Measurements from ENCODE around the gene ERO1B.
"Not testable (repeated sequence)": the region's sequence is repeated elsewhere in the genome, so short reads cannot be mapped to it uniquely, and the experiment has no call there.

Gene ERO1B

DNA sequence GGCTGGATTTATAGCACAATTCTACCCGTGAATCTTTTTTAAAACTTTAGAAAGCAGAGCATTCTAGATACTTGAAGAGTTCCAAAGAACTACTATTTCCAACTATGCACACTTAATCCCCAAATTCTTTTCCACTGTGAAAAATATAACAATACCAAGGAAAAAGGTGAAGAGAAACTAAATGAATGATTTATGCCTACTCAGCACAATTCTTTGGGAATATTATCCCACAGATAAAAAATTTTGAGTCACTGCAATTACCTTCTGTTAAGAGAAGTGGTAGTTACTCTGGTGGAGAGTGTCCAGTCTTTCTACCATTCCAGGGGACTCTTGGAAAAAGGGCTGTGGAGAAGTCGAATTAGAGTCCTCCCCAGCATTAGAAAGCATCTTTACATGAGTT is 39.2 kb downstream of the ERO1B start:
- no peak for DNase-seq

DNA sequence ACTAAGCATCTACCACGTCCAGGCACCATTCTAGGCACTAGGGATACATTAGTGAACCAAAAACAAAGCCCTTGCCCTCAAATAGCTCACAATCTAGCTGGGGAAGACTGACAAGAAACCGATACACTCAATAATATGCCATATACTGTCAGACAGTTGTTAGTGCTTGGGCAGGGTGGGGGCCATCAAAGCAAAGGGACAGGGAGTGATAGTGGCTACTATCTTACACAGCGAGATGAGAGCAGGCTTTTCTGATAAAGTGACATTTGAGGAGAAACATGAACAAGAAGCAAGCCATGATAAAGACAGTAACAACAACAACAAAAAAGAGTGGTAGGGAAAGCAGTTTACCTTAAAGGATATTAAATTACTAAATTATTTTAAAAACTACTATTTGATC is 41.1 kb downstream of the ERO1B start:
- DNase-seq, result no peak

DNA sequence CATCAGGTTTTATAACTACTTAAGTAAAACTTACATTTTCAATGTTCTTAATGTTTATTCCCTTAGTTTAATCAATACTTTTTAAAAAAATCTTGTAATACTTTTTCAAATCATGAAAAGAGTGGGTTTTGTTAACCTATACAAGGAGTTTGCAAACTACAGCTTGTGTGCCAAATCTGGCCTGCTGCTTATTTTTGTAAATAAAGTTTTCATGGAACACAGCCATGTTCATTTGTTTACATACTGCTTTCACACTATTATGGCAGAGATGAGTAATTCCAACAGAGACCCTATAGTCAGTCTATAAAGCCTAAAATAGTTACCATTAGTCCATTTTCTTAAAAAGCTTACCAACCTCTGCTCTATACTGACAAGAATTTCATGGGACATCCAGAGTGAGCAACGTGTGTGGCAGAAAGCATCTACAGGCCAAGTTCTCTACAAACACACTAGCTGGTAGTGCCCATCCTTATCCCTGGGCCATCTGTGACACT is 42.6 kb downstream of the ERO1B start:
- DNase-seq, result no peak

DNA sequence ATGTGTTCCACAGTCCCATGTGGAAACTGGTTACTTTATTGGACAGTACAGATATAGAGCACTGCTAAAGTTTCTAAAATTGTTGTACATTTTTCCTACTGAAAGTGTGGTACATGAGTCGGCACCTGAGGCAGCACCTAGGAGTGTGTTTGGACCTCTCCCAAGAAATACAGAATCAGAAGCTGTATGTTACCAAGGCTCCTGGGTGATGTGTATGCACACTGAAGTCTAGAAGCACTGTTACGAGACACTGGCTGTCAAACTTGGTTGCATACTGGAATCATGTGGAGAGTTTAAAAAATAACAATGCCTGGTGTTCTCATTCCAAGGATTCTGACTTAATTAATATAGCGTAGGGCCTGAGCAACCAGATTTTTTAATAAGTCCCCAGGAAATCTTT is 46.6 kb downstream of the ERO1B start:
- no peak for DNase-seq

DNA sequence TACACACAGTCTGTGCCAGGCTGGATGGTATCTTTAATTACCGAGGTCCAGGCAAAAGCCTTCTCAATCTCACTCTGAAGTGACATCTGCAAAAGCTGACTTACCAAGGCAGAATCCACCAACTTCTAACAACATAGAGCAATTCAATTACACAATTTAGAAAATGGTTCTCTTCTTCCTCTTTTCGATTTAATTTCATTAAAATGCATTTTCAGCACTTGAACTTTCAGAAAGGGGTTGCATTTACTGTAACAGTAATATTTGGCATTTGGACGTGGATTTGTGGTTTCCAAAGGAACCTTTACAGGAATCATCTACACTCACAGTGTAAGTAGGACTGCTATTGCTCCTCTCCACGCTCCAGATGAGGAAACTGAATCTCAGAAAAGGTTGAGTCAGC is 53.3 kb downstream of the ERO1B start:
- DNase-seq, result no peak

DNA sequence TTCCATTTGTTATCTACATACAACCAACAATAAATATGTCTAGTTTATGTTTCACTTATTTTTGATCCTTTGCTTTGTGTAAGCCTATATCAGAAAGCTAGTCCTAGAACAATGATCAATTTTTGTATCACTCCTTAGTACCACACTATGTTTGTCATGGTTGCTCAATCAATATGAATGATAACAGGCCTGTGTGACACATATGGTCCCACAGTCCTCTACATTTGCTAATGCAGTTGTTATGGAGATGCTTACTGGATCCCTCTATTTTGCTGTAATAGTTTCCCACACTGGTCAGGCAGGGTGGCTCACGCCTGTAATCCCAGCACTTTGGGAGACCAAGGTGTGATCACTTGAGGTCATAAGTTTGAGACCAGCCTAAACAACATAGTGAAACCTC is 59.1 kb downstream of the ERO1B start:
- DNase-seq, result no peak

DNA sequence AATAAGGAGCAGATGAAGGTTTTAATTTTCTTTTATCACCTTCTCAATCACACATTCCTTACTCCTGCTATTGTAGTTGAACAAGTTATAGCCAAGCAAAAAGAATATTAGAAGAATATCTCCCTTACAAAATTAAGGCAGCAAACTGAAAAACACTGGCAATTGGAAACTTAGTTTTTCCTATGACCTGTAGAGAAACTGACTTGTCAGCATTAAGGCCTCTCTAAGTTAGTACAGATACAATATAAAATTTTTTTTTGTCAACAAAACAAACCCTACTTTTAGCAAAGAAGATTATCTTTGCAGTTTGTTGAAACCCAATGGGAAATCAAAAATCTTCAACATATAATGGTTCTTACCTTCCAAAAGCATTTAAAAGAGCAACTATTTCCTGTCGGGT is 61.3 kb downstream of the ERO1B start:
- no peak for DNase-seq

DNA sequence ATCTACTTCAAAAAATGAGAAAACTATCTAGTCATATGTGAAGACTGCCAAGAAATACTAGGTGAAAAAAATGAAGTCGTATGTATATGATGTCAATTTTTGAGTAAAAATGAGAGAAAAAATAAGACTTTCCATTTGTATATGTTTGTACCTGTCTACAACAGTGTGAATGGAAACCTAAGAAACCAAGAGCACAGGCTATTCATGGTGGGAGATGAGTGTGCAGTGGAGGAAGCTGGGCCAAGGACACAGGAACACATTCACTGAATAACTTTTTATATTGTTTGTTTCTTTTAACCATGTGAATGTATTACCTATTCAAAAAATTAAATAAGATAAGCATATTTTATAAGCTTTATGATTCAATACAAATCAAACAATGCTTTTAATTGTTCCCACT is 67.0 kb downstream of the ERO1B start:
- DNase-seq, result no peak

DNA sequence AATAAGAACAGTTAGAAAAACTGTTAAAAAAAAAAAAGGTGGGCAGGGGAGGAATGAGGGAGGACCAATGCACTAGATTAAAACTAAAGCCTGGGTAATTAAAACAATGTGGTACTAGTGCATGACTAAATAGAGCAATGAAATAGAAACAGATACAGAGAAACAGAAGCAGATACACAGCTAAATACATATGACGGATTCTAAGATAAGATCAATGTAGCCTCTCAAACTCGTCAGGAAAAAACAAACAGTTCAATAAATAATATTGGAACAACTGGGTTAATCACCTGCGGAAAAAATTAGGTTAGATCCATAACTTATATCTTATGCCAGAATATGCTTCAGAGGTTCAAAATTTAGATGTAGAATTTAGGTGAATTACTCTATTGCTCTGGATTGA is 68.2 kb downstream of the ERO1B start:
- DNase-seq, result no peak

DNA sequence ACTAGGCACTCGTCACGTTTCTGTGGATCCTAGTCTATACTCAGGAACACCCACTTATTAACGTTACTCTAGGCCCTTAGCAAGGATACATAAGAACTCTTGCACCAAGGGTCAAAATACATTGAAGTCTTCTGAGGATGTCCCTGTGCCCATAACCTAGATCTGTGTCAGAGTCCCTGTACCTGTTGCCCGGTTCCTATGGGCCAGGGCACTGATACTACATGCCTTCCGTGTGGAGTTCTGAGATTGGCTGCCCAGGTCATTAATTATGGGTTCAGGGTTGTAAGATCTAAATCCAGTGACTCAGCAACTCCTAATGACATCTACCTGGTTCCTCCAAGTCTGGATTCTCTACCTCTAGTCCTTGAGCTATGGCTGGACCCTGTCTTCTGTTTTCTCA is 69.9 kb downstream of the ERO1B start:
- no peak for DNase-seq

DNA sequence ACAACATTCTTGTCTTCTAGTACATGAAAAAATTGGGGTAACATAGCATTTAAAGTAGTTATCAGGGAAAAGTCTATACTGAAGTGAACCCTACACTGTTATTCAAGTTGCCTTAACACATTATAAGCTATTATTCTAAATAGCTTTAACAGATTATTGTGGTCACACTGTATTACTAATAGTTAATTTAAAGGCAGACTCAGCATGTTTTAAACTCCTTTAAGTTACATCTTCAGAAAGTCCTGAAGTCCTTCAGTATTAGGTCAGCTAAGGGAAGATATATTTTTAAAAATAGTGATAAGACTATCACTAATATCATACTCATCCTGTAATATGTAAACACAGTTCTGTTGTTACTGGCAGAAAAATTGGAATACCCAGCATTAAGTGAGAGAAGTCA is 72.0 kb downstream of the ERO1B start:
- DNase-seq, result no peak

DNA sequence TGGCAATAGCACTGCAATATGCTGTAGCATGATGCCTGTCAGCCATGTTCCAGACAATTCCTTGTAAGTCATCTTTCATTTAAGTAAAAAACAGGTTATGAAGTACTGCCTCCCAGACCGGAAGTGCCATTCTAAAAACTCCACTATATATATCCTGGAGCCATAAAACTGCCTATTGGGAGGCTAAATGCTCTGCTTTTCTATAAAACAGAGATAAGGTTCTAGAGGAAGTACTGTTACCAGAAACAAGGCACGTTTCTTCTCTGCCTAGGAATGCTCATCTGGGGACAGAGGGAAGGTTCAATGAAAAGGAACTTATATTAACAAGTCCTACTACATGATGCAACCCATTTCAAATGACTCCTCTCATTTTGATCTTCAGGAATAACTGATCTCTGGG is 72.6 kb downstream of the ERO1B start:
- DNase-seq, result peak; percentile 43

DNA sequence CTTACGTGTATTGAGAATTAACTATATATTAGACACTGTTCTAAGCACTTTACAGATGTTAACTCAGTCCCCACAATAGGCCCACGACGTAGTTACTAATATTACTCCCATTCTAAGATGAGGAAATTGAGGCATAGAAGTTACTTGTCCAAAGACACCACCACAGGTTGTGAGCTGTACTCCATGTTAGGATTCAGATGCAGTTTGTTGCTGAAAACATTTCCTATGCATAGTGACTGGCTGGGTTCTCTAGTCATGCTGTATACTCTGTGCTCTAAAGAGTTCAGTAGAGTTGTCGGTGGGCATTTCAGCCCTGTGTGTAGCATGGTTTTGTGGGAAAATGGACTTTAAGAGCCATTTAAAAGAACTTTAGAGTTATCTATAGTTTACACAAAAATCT is 74.2 kb downstream of the ERO1B start:
- DNase-seq, result no peak

DNA sequence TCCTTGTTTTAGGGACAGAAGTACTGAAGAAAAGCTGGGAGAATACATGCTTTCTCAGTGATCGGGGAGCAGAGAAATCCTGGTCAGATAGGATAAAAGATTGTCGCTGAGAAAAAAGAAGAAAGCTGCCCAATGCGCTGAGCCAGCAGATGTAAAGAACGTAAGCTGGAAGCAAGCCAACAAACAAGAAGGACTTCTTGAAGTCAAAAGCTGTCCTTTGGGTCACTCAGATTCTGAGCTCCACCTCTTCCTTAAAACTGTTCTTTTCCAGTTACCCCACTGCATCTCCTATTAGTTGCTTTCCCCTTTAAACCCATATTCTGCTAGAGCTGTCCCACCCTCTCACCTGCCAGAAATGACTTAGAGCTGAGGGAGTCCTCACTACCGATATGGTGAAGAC is 74.6 kb downstream of the ERO1B start:
- no peak for DNase-seq

DNA sequence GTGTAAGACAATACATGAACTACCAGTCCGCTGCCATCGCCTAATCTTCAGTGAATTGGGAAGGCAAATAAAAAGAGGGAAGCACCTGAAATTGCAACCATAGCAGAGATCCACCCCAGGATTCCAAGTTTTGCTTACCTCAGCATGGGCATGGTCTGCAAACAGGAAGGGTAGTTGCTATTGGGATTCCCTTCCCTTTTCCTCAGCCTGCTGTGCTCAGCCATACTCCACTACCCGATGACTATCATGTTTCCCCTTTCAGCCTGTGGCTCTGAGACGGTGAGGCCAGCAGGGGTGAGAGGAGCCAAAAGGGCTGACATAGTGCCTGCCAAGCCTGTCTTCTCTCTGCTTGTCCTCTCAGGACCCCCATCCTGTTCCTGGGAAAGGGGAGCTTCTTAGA is 75.2 kb downstream of the ERO1B start:
- peak; percentile 60 for DNase-seq

DNA sequence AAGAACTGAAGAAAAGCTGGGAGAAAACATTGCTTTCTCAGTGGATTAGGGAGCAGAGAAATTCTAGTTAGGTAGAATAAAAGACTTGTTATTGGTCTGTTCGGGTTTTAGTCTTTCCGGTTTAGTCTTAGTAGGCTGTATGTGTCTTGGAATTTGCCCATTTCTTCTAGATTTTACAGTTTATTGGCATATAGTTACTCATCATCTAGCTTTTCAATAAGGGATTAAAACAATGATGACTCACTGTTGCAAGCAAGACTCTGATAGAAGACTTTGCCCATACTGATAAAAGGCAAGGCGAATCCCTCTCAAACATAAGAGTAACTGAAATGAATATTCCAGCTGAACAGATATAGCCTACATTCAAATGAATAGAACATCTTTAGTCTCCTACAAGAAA is 77.1 kb downstream of the ERO1B start:
- DNase-seq, result no peak

DNA sequence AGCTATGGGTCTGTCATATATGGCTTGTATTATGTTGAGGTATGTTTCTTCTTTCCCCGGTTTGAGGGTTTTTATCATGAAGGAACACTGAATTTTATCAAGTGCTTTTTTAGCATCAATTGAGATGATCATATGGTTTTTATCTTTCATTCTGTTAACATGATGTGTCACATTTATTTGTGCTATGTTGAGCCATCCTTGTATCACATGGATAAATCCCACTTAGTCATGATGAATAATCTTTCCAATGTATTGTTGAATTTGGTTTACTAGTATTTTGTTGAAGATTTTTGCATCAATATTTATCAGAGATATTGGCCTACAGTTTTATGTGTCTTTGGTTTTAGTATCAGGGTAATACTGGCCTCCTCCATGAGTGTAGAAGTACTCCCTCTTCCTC is 77.7 kb downstream of the ERO1B start:
- DNase-seq, result no peak

DNA sequence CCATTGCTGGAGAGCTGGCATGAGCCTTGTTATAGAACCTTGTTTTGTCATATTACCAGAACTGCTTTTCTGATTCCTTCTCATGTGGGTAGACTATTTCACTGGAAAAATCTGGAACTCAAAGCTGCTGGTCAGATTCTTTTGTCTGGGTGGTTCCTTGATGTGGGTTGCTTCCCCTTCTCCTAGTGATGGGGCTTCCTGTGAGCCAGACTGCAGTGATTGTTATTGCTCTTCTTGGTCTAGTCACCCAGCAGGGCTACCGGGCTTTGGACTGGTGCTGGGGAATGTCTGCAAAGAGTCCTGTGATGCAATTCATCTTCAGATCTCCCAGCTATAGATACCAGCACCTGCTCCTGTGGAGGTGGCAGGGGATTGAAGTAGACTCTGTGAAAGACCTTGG is 80.0 kb downstream of the ERO1B start:
- DNase-seq, result no peak

DNA sequence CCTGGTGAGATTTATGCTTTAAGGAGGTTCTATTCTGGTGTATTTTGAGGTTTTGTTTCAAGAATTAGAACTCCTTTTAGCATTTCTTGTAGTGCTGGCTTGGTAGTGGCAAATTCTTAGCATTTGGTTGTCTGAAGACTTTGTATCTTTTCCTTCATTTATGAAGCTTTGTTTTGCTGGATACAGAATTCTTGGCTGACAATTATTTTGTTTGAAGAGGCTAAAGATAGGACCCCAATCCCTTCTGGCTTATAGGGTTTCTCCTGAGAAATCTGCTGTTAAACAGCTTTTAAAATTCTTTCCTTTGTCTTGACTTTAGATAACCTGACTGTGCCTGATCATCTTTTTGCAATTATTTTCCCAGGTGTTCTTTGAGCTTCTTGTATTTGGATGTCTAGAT is 80.8 kb downstream of the ERO1B start:
- DNase-seq, result no peak

DNA sequence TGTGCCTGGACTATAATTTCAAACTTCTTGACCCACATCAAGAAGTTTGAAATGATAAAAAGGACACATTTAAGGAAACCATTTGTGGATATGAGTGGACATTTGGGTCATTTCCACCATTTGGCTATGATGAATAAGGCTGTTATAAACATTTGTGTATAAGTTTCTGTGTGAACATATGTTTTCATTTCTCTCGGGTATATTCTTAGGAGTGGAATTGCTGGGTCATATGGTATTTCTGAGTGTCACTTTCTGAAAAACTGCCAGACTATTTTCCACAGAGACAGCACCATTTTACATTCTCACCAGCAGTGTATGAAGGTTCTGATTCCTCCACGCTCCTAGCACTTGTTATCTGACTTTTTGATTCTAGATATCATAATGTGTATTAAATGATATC is 88.6 kb downstream of the ERO1B start:
- DNase-seq, result no peak

DNA sequence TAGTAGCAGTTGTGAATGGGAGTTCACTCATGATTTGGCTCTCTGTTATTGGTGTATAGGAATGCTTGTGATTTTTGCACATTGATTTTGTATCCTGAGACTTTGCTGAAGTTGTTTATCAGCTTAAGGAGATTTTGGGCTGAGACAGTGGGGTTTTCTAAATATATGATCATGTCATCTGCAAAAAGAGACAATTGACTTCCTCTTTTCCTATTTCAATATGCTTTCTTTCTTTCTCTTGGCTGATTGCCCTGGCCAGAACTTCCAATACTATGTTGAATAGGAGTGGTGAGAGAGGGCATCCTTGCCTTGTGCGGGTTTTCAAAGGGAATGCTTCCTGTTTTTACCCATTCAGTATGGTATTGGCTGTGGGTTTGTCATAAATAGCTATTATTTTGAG is 93.7 kb downstream of the ERO1B start:
- peak; percentile 30 for DNase-seq

DNA sequence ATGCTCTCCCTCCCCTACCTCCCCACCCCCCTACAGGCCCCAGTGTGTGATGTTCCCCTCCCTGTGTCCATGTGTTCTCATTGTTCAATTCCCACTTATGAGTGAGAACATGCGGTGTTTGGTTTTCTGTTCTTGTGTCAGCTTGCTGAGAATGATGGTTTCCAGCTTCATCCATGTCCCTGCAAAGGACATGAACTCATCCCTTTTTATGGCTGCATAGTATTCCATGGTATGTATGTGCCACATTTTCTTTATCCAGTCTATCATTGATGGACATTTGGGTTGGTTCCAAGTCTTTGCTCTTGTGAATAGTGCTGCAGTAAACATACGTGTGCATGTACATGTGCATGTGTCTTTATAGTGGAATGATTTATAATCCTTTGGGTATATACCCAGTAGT is 95.3 kb downstream of the ERO1B start:
- DNase-seq, result not testable (repeated sequence)

DNA sequence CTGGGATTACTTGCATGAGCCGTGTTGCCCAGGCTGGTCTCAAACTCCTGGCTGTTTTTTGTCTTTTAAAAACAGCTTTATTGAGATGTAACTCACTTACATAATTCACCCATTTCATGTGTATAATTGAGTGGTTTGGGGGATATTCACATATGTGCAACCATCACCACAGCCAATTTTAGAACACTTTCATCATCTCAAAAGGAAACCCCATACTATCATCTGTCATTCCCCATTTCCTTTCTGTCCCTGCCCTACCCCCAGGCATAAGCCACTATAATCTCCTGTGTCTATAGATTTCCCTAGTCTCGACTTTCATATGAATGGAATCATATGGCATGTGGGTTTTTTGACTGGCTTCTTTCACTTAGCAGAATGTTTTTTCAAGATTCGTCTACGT is 96.1 kb downstream of the ERO1B start:
- DNase-seq, result no peak

DNA sequence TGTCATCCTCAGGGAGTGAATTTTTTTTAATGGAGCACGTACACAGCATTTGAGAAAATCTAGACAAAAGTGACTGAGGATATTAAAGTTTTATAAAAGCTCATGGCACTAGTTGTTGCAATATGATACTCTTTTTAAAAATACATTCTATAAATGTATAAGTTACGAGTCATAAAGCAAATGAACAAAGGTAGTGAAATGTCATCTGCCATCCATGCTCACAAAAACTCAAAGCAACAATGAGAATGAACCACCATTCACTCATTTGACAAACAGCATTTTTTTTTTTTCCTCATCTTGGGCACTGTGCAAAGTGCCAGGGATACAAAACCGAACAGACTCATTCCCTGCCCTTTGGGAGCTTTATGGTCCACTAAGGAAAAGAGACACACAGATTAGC is 100.7 kb downstream of the ERO1B start:
- DNase-seq, result no peak

DNA sequence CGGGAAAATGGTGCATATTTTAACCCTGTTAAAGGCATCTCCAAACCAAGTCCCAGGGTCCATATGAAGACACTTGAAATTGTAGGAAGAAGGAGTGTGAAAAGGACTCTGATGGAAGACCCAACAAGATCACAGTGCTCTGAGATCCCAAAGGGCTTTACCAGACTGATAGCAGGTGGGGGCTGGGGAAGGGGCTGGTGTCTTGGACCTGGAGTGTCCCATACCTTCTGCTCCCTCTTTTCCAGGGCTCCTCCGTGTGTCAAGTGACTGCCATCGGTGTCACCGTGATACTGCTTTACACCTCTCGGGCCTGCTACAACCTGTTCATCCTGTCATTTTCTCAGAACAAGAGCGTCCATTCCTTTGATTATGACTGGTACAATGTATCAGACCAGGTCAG is 102.1 kb downstream of the ERO1B start:
- DNase-seq, result no peak

Measured in OCI-M1 (cell line).